Fibroblast of mammary gland (primary cell): Measurements from ENCODE around the gene PDZRN4.
"Not testable (repeated sequence)": the region's sequence is repeated elsewhere in the genome, so short reads cannot be mapped to it uniquely, and the experiment has no call there.

Experiments used
- DNase-seq: peaks from one replicate; pipeline ENCODE4 v3.0.0-alpha.2; 2010; ENCODE audit warnings: low read depth
- H3K4me3 ChIP-seq: 2 replicates; pipeline ENCODE4 v1.5.1; 2011; ENCODE audit warnings: low read depth, mild to moderate bottlenecking, low read length, moderate library complexity; ENCODE audit not compliant: control insufficient read depth
- TF ChIP-seq, protein P1 (sequence below): conservative IDR thresholded peaks from 2 replicates; pipeline ENCODE4 v1.5.1; 2011; ENCODE audit warnings: low read depth, low read length, inconsistent platforms; ENCODE audit not compliant: control insufficient read depth, insufficient read depth

The PDZRN4 gene

GRCh38 chr12:41190338-41190737, 2.2 kb downstream of the PDZRN4 start:
- peak; percentile 35 for DNase-seq
- TF ChIP-seq, protein P1, sequence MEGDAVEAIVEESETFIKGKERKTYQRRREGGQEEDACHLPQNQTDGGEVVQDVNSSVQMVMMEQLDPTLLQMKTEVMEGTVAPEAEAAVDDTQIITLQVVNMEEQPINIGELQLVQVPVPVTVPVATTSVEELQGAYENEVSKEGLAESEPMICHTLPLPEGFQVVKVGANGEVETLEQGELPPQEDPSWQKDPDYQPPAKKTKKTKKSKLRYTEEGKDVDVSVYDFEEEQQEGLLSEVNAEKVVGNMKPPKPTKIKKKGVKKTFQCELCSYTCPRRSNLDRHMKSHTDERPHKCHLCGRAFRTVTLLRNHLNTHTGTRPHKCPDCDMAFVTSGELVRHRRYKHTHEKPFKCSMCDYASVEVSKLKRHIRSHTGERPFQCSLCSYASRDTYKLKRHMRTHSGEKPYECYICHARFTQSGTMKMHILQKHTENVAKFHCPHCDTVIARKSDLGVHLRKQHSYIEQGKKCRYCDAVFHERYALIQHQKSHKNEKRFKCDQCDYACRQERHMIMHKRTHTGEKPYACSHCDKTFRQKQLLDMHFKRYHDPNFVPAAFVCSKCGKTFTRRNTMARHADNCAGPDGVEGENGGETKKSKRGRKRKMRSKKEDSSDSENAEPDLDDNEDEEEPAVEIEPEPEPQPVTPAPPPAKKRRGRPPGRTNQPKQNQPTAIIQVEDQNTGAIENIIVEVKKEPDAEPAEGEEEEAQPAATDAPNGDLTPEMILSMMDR, result peak; percentile 56
- H3K4me3 ChIP-seq, result no peak overlapping the region

DNA sequence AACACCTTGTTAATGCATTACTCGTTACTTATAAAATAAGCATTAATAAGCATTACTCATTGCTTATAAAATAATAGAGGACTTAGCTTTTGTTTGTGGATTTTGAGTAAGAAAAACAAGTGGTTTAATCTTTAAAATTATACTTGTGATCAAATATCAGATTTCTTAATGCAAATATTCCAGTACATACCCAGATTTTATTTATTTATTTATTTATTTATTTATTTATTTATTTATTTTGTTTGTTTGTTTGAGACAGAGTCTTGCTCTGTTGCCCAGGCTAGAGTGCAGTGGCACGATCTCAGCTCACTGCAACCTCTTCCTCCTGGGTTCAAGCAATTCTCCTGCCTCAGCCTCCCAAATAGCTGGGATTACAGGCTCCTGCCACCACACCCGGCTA, 3.4 kb downstream of the PDZRN4 start:
- H3K4me3 ChIP-seq, DNase-seq: not testable (repeated sequence)

GRCh38 chr12:41193311-41193710, 5.2 kb downstream of the PDZRN4 start:
- H3K4me3 ChIP-seq, result no peak overlapping the region
- TF ChIP-seq, protein P1, result no peak
- DNase-seq, result no peak

- TF ChIP-seq, protein P1, result no peak
- no peak for DNase-seq
- H3K4me3 ChIP-seq, result no peak overlapping the region
Measured at GRCh38 chr12:41202051-41202450, 13.9 kb downstream of the PDZRN4 start.

- TF ChIP-seq, protein P1, result no peak
- no peak overlapping the region for H3K4me3 ChIP-seq
Measured at GRCh38 chr12:41205070-41205709, 17.1 kb downstream of the PDZRN4 start.

GRCh38 chr12:41206298-41206697, 18.2 kb downstream of the PDZRN4 start:
- H3K4me3 ChIP-seq, result no peak overlapping the region
- no peak for DNase-seq
- TF ChIP-seq, protein P1, result no peak

More at GRCh38 chr12:41205070-41205709, 17.1 kb downstream of the PDZRN4 start:
- DNase-seq, result no peak

- no peak overlapping the region for H3K4me3 ChIP-seq
- DNase-seq, result no peak
- TF ChIP-seq, protein P1, result no peak
Measured at GRCh38 chr12:41211448-41211847, 23.3 kb downstream of the PDZRN4 start.
